ENCODE measurements around the gene LTBP1.

LTBP1 gene

DNA sequence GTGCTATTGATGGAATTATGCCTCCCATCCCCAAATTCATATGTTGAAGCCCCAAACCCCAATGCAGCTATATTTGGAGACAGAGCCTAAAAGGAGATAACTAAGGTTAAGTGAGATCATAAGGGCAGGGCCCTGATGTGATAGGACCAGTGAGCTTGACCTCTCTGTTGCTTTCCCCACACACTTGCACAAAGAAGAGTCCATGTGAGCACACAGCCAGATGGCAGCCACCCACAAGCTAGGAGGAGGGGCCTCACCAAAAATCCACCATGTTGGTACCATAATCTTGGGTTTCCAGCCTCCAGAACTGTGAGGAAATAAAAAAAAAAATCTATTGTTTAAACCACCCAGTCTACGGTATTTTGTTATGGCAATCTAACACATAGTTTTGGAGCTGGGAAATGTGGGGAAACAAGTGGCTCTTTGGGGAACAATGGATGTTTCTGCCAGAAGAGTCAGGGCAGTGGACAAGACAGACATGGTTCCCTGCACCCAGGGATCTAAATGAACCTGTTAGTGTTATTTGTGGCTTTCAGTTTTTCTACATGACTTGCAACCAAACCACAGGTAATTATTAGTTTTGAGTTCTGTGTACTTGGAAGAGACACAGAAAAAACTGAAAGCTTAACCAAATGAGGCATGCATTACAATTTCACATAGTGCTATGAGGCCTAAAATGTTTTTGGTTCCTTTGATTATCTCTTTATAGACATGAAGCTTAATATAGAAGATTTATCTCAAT lies 259.1 kb downstream of the LTBP1 start:
- DNase-seq = no peak

- DNase-seq = peak; percentile 52
Observed at GRCh38 chr2:33207151-33207740, 260.5 kb downstream of the LTBP1 start.

- no peak for DNase-seq
Observed at GRCh38 chr2:33208400-33208799, 261.6 kb downstream of the LTBP1 start.

GRCh38 chr2:33209976-33210375 lies 263.2 kb downstream of the LTBP1 start:
- DNase-seq = peak; percentile 38

- DNase-seq = peak; percentile 96
Observed at GRCh38 chr2:33210626-33211025, 263.9 kb downstream of the LTBP1 start.

DNA sequence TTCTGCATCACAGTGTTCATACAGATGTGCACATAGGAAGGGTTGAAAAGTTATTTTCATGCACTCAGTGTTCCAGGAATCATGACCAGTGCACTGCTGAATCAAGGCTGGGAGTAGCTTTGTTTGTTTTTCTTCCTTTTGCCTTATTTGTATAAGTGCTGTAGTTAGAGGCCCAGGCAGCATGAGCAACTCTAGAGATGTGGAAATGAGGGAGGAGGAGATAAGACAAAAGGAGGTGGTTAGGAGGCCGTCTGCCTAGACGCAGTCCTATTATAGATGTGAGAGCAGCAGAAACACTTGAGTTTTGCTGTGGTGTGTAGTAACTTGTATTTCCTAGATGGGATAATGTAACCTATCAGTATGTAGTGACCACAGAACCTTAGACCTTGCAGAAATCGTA lies 265.4 kb downstream of the LTBP1 start:
- peak; percentile 87 for DNase-seq

DNA sequence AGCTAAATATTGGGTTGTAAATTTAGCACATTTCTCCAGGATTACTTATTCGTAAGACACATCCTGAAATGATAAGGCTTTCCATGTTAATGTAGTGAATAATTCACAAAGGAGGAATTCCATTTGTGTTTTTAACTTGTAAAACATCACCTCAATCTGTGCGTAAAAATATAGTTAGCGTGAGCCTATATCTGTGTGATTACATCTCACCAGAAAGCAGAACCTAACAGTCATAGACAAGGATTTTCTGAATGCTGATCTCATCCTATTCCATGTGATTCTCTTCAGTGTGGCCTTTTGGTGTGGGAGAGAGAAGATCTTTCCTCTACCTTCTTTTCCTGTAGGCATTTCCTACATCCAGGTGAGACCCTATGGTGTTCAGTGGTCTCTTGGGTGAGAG lies 266.5 kb downstream of the LTBP1 start:
- DNase-seq = no peak

- DNase-seq = no peak
Observed at GRCh38 chr2:33213648-33214047, 266.9 kb downstream of the LTBP1 start.

DNA sequence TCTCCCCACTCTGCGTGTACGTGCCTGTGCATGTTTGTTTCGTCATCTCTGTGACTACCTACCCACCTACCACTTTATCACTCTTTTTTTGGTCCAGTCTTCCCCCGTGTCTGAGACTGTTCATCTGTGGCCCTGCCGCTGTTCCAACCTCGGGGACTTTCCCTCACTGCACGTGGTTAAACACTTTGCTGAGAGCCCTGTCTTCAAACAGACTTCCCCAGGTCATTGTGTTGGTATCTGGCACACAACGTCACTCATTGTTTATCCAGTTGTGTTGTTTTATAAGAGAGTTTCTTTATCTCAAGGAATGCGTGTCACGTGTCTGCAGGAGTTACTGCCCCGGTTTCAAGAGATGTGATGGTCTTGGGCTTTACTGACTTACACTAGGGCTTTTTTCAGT lies 267.7 kb downstream of the LTBP1 start:
- DNase-seq = peak; percentile 33

DNA sequence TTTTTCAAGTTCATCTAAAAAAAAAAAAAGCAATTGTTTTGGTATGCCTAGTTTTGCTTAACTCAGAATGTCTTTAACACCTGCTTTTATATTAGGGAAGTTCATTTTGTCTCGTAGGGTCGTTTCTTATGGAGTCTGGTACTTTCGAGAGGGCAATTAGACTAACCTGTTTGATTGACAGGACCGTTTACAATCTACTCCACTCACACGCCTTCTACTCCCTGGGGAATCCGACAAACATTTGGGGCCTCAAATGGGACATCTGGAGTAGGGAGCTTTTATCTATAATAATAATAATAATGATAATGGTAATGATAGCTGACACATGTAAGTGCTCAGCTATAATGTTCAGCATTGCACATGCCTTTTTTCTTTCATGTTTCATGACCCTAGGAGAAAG lies 268.1 kb downstream of the LTBP1 start:
- no peak for DNase-seq

GRCh38 chr2:33215299-33215698 lies 268.5 kb downstream of the LTBP1 start:
- peak; percentile 91 for DNase-seq

DNA sequence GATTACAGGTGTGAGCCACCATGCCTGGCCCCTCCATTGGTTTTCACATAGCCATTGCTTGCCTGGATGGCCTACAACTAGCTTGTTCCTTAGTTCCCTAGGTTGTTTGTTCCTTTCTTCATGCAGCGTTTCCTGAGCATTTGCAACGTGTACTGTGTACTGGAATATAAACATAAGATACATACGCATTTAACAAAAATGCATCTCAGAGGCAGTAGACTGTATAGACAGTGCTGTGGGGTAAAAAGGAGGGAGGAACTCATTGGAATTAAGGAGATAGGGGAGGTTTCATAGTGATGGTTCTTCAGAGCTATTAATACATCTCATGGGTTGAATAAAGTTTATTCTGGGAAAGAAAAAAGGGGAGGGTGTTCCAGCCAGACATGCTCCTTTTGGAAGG lies 269.2 kb downstream of the LTBP1 start:
- DNase-seq = no peak

- DNase-seq = peak; percentile 52
Observed at GRCh38 chr2:33216508-33217182, 269.9 kb downstream of the LTBP1 start.

DNA sequence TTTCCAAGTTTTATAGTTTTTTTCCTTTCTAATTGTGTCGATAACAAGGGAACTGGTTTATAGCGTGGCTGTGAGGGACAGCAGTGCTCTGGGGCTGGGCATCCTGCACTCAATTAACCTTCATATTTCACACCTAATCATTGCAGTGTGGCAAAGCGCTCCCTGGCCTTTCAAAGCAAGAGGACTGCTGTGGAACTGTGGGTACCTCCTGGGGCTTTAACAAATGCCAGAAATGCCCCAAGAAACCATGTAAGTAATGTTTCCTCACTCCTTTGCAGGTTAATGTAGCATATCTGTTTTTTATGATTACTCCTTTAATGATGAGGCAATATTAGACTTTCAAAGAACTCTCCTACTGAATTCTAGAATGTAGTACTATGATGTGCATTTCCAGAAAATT lies 270.7 kb downstream of the LTBP1 start:
- no peak for DNase-seq

GRCh38 chr2:33219114-33219513 lies 272.4 kb downstream of the LTBP1 start:
- DNase-seq = no peak

DNA sequence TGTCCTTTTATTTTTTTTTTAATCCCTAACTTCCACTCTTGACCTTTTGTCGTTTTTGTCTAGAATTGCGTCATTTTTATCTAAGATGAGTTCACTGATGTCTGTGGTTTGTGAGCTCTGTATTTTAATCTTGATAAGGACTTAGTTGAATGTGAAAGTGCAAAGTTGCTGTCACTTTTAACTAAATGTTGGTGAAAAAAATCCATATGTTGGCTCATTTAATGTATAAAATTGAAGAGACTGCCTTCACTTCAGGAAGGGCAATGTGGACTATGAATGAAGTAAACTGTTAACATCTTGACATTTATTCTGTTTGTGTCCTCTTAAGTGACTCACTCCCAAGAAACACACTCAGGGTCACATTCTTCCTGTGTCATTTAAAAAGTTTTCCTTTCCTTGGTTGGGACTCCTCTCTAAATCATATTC lies 273.1 kb downstream of the LTBP1 start:
- DNase-seq = peak; percentile 46

DNA sequence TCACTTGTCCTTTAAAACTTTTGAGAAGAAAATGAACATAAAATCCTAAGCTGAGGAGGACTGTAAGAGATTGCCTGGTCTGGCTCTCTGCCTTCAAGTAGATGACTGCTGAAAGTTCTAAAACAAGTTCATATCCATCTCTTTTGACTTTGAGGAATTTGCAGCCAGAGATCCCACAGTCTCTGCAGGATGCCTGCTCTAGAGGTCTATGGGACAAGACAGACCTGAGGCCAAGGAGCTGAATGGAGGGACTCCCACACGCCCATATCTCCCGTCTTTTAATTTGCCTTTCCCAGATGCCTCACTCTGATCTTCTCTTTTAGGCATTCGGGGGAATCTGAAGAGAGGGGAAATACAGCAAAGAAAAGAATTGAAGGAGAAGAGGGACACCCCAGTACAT lies 273.8 kb downstream of the LTBP1 start:
- DNase-seq = no peak

DNA sequence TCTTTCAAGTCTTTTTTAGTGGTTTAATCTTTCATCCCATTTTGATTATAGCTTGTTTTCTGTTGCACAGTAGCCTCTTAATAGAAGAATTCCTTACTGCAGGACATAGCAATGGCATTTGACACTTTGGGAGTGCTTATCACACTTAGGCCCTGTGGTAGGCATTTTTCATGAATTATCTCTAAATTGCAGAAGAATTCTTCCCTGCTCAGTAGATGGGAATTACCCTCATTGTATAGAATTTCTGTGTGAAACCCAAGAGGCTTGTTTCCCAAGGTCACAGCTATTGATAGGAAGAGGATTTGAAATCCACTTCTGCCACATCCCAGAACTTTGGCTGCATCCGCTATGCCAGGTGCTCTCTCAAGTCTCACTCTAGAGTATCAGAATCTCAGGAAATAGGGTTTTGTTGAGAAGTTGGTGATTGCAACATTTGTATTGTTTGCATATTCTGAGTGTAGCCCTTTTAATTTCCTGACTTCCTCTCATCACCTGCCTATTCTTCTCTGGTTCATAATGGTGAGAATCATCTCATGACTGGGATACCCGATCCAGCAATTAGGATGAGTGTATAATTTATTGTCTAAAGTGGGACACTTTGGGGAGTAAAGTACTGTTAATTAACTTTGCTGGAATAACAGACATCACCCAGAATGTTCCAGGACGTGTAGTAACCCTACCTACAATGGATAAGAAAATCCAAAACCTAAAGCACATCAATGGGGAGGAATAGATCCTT lies 274.5 kb downstream of the LTBP1 start:
- DNase-seq = no peak

DNA sequence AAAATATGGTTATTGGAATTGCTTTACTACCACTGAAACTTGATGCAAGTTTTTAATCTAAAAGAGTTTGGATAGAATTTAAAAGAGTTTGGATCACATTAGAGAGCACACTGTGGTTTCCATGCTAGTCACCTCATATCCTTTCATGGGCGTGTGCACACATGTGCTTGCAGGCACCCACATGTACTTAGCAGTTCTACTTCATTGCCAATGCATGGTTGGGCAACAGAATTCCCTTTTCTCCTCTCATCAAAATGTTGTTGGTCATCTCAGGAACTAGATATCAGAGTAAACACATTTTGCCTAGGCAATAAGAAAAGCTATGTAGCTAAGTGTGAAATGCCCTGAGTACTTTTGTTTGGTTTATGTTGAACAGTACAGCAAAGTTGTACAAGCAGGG lies 275.6 kb downstream of the LTBP1 start:
- no peak for DNase-seq

- DNase-seq = peak; percentile 90
Observed at GRCh38 chr2:33223856-33224255, 277.1 kb downstream of the LTBP1 start.

GRCh38 chr2:33225350-33225749 lies 278.6 kb downstream of the LTBP1 start:
- no peak for DNase-seq

GRCh38 chr2:33226546-33226945 lies 279.8 kb downstream of the LTBP1 start:
- no peak for DNase-seq

- no peak for DNase-seq
Observed at GRCh38 chr2:33229646-33230045, 282.9 kb downstream of the LTBP1 start.

All from fibroblast of skin of scalp (primary cell).